HG03025 (cell line): ENCODE data around the gene SPATA2L.

Experiments
- ATAC-seq: cut with Tn5 transposase; IDR thresholded peaks from one replicate; pipeline ENCODE4 v1.9.1; 2021; ENCODE audit warnings: mild to moderate bottlenecking, moderate library complexity; ENCODE audit not compliant: unreplicated experiment, low FRiP score

SPATA2L gene

DNA sequence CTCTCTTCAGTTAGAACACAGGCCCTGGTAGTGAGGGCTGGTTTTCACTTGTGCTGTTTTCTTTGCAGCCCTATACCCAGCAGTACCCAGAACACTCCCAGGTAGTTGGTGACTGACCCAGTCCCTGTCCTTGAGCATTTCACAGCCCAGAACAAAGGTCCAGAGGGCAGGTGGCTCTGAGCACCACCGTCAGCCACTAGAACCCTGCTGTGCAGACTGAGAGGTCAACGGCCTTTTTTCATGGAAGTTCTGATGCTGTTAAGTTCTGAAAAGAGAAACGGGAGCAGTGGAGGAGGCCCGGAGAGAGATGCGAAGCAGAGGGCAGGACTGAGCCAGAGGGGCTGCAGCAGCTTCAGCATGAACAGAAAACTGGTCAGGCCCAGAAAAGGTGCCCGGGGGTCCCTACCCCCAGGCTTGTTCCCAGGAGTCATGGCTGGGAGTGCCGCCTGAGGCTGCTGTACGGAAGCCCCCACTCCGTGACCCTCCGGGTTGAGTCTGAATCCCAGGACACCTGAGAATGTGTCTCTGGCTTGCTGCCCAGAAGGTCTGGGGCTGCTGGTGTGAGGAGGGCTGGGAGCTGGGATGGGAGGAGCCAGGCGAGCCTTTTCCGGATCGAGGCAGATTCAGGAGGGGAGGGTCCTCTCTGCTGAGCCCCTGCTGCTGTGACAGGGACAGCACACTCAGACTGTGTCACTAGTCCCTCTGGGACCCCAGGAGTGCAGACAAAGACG lies 28.5 kb upstream of the SPATA2L start:
- ATAC-seq, result no peak

DNA sequence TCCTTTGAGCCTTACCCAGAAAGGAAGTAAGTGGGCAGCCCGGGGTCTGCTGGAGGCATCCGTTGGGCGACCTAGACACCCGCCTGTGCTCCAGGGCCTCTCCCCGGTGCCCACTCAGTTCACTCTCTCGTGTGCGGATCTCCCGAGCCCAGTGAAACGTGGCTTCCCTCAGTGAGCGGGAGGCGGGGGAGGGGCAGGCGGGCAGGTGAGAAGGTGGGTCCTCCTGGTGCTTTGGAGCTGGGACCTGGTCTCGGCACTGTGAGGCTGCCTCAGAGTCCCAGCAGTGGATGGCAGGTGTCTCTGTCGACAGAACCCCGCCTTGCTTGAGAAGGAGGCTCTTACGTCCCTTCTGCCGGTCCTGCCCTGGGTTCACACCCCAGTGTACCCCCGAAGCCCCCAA lies 27.8 kb upstream of the SPATA2L start:
- no peak for ATAC-seq

DNA sequence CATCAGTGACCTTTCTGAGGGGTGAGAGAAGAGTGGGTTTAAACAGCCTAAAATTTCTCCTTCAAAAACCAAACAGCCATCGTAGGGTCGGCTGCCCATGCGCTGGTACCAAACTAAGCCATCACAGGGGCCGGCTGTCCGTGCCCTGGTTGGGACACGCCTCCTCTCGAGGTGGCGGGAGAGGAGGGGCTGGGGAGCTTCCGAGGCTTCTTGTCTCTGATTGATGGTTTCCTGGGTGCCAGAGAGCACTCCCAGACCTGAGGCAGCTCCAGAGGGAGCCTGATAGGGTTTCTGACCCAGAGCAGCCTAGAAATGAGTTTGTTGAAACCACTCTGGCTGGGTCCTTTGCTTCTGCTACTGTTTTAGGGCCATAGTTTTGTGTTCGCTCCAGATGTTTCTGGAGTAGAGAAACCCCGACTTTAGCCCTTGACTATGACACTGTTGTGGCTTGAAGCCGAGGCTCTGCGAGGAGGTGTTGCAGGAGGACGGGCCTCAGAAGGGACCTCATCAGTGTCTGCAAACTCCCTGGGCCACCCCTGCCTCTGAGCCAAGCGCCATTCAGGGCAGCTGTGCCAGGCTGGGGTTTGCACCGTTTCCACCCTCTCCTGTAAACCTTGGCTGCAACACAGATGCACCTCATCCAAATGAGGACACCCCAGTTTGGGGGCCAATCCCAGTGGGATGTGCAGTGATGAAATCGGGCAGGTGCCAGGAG lies 26.1 kb upstream of the SPATA2L start:
- no peak for ATAC-seq

DNA sequence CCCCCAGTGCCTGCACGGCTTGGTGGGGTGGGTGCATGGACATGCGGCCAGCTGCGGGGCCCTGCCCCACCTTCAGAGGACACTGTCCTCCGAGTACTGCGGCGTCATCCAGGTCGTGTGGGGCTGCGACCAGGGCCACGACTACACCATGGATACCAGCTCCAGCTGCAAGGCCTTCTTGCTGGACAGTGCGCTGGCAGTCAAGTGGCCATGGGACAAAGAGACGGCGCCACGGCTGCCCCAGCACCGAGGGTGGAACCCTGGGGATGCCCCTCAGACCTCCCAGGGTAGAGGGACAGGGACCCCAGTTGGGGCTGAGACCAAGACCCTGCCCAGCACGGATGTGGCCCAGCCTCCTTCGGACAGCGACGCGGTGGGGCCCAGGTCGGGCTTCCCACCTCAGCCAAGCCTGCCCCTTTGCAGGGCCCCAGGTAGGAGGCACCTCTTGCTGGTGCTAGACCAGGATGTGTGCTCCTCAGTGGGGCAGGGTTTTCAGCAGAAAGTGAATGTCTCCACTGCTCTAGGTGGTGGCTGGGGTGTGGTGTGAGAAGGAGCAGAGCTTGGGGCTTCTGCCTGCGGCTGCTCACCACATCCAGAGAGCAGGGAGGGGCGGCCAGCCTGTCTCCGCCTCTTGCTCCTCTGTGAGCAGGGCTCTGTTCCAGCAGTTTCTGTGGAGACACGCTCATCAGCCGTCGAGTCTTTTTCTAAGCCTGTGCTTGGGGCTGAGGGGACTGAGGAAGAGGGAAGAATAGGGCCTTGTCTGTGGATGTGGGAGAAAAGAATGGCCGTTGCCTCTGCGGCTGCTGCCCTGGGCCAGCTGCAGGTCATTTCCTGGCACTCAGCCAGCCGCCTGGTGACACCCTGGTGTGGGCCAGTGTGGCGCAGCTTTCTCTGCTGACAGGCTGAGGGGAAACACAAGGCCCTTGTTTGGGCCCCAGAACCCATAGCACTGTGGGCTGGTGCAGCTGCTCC lies 22.1 kb upstream of the SPATA2L start:
- no peak for ATAC-seq

DNA sequence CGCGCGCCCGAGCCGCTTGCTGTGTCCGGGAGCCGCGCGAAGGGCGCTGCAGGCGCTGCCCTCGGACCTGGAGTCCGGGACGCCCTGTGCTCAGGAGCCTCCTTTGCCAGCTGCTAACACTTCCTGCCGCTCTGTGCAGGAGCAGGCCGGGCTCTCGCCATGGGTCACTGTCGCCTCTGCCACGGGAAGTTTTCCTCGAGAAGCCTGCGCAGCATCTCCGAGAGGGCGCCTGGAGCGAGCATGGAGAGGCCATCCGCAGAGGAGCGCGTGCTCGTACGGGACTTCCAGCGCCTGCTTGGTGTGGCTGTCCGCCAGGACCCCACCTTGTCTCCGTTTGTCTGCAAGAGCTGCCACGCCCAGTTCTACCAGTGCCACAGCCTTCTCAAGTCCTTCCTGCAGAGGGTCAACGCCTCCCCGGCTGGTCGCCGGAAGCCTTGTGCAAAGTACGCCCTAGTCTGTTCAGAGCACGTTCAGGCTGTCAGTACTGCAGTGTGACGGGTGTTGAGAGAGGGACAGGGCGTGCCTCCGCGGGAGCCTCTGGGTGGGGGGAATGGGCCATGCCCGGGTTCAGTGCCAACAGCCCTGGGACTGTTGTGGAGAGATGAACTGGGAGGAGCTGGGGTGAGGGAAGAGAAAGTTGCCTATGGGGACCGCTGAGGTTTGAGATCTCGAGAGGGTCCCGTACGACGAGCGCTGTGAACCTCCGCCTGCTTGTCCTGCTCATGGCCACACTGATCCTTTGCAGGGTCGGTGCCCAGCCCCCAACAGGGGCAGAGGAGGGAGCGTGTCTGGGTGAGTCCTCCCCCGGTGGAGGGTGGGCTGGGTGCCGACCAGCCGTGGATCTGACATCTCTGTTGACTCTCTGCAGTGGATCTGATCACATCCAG lies 21.1 kb upstream of the SPATA2L start:
- ATAC-seq, result no peak

DNA sequence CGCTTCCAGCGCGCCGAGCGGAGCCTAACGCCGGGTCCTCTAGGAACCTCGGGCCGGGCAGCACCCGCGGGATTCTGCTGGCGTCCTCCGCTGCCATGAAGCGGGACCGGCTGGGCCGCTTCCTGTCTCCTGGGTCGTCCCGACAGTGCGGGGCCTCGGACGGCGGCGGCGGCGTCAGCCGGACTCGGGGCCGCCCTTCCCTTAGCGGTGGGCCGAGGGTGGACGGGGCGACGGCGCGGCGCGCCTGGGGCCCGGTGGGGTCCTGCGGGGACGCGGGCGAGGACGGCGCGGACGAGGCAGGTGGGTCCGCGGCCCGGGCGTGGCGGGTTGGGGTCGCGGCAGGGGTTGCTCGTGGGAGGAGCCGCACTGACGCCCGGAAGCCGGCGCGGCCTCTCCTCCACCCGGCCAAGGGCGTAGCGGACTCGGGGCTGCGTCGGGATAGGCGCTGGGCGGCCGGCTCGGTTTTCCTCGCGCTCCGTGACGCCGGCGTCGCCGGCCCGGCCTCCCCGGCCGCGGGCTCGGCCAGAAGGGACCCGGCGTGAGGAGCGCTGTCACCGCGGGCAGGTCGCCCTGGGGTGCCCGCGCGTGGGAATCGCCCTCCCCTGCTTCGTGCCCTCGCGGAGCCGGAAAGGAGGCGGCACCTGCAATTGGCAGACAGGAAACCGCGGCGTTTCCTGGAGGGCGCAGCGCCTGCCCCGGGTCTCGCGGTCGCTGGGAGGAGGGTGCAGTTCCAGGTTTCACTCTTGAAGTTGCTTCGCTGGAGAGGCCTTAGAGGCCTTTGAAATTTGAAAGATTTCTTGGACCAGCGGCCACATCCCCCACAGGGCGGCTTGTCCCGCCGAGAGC lies 20.3 kb upstream of the SPATA2L start:
- ATAC-seq, result peak; percentile 32

DNA sequence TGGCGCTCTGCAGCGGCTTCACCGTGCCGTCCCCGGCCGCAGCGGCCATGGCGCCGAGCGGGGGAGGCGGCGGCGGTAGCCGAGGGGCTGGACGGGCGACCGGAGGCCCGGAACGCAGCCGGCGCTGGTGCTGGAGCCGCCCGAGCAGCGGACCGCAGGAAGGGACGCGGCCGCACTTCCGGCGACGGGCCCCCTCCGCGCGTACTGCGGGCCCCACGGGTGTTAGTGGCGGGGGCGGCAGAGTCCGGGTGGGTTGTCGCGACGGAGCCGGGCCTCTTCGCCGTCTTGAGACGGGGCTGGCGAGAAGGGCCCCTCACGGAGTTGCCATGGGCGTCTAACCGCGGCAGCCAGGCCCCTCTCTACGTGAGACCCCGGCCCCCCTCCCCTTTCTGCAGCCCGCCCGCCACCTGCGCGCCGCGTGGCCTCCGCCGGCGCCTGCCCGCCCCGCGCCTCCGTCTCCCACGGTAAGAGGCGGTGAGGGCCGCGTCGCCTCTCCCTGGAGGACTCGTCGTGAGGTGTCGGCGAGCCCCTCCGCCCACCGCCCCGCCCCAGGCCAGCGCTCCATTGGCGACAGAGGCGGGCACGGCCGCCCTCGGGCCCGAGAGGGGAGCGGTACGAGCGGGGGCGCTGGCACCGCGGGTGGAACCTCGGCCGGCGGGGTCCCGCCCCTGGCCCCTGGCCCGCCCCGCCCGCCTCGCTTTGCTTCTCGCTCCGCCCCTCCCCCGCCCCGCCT lies 19.5 kb upstream of the SPATA2L start, which contains the start of the genes VPS9D1 and ZNF276:
Gene VPS9D1 (minus strand): TSS at position 86 of the 733 bp plus-strand sequence. CDS start 37 bp downstream, at position 49.
Gene ZNF276 (plus strand): TSS at position 725 of the 733 bp plus-strand sequence. CDS start 104 bp downstream, outside the sequence.
- ATAC-seq, result peak; percentile 48

DNA sequence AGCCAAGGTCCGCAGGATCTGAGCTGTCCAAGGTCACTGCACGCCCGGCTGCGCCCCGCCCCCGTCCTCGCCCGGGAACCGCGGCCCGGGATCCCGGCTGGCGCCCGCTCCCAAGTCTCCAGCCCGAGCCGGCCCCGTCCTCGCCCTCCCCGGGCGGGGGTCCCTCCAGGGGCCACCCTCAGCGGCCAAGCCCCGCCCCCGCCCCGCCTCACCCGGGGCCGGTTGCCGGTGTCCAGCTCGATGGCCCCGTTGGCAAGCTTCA lies 19.0 kb upstream of the SPATA2L start:
- ATAC-seq, result peak; percentile 12

DNA sequence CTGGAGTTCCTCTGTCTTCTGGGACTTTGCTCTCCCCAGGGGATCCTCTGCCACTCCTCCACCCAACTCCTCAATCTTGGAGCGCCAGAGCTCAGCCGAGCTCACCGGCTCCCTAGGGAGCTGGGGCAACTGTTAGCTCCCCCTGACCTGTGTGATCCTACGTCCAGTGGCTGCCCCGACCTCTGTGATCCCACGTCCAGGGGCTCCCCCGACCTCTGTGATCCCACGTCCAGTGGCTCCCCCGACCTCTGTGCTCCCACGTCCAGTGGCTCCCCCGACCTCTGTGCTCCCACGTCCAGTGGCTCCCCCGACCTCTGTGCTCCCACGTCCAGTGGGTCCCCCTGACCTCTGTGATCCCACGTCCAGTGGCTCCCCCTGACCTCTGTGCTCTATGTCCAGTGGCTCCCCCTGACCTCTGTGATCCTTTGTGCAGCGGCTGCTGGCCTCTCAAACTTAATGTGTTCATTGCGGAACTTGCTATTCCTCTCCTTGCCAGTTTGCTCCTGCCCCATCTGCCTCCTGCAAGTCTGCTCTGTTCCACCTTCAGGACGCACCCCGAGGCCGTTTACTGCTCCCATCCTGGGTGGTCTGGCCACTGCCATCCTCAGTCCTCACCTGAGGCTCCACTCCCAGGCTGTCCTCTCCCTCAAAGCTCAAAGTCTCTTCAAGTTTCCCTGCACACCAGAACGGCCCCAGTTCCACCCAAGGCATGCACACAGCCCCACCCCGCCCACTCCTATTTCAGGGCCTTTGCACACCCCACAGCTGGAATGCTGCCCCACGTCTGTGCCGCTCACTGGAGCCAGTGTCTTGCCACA lies 16.4 kb upstream of the SPATA2L start:
- no peak for ATAC-seq

DNA sequence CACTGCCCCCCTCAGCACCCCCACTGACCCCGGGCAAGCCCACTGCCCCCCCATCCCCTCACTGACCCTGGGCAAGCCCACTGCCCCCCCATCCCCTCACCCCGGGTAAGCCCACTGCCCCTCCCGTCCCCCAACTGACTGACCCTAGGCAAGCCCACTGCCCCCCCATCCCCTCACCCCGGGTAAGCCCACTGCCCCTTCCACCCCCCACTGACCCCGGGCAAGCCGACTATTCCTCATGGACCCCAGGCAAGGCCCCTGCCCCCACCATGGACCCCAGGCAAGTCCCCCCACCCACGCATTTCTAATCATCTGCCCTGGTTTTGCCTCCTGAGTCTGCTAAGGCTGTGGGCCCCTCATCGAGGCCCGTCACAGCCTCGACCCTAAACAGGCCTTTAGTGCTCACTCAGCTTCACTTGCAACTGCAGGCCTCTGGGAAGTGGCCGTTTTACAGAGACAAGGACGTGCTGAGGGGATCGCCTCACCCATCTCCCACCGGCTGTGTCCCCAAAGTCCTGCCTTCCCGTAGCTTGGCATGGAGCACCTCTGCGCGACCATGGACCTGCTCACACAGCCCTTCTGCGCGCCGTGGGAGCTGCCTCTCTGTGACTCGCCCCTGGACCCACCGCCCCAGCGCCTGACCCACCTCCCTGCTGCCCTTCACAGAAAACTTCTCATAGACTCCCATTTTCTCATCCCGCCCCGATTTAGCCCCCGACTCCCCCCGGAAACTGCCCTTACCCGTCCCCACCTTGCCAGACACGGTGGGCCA lies 15.6 kb upstream of the SPATA2L start:
- ATAC-seq, result no peak

DNA sequence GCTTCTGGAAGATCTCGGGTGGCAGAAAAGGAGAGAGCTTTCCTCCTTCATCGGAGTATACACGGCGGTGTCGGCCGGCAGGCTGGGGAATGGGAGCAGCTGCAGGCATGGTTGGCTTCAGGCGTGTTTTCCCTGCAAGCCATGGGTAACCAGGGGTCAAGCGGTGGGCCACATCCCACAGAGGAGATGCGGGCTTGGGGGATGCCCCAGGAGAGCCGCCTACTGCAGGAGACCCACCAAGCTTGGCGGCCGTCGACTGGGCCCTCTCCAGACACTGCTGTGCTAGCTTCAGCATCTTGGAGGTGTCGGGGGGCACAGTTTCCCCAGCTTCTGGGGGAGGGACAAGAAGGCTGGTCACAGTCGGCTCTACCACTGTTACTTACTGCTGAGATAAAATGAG lies 15.0 kb upstream of the SPATA2L start:
- no peak for ATAC-seq

DNA sequence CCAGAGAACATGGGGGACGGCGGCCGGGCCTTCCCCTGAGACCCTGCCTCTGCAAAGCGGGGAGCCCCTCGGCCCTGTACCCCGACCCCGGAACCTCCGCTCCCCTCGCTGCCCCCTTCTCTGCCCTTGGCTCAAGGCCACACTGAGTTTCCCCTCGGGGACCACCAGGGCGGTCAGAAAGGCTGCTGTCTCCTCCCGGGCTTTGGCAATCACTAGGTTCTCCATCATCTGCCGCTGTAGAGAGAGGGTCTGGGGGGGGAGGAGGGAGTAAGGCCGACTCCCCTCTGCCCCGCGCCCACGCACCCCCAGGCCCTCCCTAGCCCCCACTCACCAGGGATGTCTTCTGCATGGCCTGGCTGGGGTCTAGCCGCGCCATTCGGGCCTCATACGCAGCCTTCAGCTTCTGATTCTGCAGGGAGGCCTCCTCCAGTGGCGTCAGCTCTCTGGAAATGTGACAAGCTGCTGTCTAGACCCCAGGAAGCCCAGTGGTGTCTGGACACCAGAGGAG lies 10.8 kb upstream of the SPATA2L start:
- no peak for ATAC-seq

DNA sequence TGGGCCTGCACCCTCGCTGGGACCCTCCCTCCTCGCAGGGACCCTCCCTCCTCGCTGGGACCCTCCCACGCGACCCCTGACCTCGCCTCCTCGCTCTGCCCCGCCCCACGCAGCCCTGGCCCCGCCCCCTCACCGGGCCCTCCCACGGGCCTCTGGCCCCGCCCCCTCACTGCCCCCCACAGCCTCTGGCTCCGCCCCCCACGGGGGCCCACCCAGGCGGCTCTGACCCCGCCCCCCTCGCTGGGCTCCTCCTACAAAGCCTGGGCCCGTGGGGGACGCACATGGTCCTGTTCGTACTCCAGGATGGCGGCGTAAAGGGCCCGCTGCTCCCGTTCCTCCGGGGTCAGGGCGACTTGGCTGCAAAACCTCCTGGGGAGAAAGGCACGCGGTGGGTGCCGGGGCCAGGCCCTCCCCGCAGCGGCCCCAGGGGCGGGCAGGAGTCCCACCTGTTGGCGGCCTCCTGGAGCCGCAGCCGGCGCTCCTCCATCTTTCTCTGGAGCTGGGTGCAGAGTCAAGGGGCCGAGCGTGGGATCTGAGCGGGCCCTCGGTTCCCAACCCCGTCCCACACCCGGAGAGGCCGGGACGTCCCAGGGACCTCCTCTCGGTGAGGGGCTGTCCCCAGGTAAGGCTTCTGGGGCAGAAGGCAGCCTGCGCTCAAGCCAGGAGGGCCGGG lies 10.2 kb upstream of the SPATA2L start:
- no peak for ATAC-seq

DNA sequence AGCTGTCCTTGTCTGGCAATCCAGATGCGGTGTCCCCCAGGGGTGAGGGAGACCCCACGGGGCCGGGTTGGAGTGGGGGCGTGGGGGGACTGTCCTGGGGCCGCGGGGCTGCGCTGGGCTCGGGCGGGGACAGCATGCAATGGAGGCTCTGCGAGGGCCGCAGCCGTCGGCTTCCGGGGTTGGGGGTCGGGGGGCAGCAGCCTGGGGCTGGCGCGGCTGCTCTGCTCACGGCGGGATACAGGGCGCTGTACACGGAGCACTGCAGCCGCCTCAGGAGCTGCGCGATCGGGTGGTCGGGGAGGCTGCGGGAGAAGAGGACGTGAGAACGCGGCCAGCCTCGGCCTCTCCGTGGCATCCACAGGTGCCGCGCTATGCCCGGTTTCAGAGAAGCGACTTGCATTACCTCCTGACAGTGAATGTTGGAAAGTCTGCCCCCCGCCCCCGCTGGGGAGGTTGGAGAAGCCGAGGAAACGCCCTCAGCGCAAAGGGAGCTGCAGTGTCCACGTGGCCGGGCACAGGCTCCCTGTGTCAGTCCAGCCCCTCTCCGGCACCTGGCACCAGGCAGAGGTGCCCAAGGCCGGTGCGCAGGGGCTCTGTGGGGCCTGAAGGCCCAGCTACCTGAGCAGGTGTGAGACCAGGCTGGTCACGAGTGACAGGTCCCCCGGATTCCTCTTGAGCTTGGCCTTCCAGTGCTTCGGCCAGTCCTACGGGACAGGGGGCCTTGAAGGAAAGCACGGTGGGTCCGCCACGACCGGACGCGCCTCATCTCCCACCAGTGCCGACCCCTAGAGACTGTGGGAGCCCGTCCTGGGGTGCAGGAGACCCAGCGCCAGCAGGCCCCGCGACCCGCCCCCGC lies 9.4 kb upstream of the SPATA2L start:
- ATAC-seq, result no peak

DNA sequence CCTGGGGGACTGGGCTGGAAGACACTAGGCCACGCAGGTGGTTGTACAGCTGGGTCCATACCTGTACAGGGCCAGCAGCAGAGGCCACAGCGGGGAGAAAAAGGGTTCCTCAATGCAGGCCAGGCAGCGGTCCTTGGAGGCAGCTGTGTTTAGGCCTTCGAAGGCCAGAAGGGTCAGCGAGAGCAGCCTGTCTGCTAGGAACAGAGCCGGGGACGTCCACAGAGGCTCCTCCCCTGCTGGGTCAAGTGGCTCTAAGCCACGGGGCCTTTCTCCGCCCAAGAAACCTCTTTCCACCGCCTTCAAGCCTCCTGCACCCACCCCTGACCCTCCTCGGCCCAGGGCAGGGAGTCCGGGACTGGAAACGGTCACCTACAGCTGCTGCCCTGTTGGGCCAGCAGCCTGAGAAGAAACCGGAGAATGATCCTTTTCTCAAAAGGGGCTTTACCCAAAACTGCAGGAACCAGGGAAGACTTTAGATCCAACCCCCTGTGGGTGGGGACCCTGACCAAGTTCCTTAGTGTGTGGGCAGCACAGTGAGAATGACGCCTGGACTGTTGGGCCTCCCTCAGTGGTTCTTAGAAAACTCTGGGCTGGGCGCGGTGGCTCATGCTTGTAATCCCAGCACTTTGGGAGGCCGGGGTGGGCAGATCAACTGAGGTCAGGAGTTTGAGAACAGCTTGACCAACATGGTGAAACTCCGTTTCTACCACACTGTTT lies 8.4 kb upstream of the SPATA2L start:
- no peak for ATAC-seq
